ENCODE results near the gene TAB2. TPM values are rescaled to one million over a fixed set of nuclear protein-coding genes. Genes with fewer than 3 reads are reported as not detected.
"Not testable (repeated sequence)": the region's sequence is repeated elsewhere in the genome, so short reads cannot be mapped to it uniquely, and the experiment has no call there.

Gene TAB2
- total RNA-seq, 1 donor from 2014 or later = 60.9 TPM

DNA sequence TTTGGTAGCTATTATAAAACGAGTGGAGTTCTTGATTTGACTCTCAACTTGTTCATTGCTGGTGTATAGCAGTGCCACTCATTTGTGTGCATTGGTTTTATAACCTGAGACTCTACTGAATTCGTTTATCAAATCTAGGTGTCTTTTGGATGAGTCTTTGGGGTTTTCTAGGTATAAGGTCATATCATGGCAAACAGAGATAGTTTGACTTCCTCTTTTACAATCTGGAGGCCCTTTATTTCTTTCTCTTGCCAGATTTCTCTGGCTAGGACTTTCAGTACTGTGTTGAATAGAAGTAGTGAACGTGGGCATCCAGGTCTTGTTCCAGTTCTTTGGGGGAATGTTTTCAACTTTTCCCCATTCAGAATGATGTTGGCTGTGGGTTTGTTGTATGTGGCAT, 121.3 kb downstream of the TAB2 start:
- no peak for ATAC-seq
- no peak overlapping the region for H3K27ac ChIP-seq
- no peaks in the 10 kb centered on the region for H3K36me3 ChIP-seq
- no peaks in the 10 kb centered on the region for H3K4me1 ChIP-seq
- H3K4me3 ChIP-seq = no peak overlapping the region
- DNase-seq = no peak
- H3K9me3 ChIP-seq = no peaks in the 10 kb centered on the region
- intact Hi-C loops (cut with DNase I) = no loop called here
- TF ChIP-seq, protein P1, sequence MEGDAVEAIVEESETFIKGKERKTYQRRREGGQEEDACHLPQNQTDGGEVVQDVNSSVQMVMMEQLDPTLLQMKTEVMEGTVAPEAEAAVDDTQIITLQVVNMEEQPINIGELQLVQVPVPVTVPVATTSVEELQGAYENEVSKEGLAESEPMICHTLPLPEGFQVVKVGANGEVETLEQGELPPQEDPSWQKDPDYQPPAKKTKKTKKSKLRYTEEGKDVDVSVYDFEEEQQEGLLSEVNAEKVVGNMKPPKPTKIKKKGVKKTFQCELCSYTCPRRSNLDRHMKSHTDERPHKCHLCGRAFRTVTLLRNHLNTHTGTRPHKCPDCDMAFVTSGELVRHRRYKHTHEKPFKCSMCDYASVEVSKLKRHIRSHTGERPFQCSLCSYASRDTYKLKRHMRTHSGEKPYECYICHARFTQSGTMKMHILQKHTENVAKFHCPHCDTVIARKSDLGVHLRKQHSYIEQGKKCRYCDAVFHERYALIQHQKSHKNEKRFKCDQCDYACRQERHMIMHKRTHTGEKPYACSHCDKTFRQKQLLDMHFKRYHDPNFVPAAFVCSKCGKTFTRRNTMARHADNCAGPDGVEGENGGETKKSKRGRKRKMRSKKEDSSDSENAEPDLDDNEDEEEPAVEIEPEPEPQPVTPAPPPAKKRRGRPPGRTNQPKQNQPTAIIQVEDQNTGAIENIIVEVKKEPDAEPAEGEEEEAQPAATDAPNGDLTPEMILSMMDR (IDR thresholded peaks at IDR 0.05) = no peak
- no peaks in the 10 kb centered on the region for H3K27me3 ChIP-seq (ENCODE audit: low read depth)

DNA sequence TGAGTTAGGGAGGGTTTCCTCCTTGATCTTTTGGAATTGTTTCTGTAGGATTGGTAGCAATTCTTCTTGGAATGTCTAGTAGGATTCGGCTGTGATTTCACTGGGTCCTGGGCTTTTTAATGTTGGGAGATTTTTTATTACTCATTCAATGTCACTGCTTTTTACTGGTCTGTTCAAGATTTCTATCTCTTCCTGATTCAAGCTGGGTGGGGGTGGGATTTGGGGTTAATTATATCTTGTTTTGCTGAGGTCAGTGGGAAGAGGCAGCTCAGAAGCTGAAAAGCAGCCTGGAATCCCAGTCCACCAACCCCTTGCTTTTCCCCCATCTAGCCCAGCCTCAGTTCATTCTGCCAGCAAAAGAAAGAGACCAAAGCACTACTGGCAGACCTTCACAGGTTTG, 122.1 kb downstream of the TAB2 start:
- H3K27ac ChIP-seq = no peak overlapping the region
- intact Hi-C loops (cut with DNase I) = no loop called here
- no peak overlapping the region for H3K4me3 ChIP-seq
- DNase-seq = no peak
- H3K36me3 ChIP-seq = no peaks in the 10 kb centered on the region
- ATAC-seq = no peak
- no peaks in the 10 kb centered on the region for H3K27me3 ChIP-seq (ENCODE audit: low read depth)
- H3K9me3 ChIP-seq = no peaks in the 10 kb centered on the region
- TF ChIP-seq, protein P1 (IDR thresholded peaks at IDR 0.05) = no peak
- no peaks in the 10 kb centered on the region for H3K4me1 ChIP-seq

DNA sequence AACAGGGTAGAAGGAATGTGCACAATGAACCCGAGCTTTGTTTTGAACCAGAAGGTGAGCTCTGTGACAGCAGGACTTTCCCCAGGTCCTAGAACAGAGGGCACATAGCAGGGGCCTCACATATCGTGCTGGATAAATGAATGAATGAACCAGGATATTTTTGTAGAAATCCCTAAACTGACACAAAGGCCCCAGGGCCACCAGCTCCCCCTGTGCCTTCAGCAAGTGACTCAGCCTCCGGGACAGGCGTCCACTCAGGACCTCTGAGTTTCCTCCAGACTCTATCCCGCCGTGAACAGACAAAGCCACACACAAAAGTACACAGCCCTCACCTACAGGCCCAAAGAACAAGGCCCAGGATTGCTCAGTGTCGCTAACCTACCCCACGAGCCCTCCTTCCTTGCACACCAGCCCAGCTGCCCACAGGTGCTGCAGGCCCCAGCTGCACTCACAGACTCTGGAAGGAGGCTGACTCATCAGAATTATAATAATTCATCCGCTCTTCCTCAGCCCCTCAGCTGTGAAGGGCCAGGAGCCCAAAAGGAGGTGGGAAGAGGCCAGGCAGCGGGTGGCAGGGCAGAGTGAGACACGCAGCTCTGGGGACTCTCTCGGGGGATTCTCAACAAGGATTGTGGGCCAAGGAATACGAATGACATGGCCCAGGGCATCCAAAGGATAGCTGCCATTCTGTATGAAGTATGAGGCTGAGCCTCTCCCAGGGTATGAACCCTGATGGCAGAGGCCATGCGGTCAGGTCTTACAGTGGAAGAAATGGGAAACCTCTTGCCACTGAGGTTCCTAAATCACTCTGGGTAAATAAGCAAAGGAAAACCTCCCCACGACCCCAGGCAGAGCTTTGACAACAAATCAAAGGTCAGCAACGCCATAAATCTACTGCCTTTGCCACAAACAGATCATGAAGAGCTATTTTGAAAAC, 123.5 kb downstream of the TAB2 start:
- H3K4me3 ChIP-seq = no peak overlapping the region
- no peaks in the 10 kb centered on the region for H3K9me3 ChIP-seq
- no peak for DNase-seq
- no peak for ATAC-seq
- no peak overlapping the region for H3K27ac ChIP-seq
- TF ChIP-seq, protein P1 (IDR thresholded peaks at IDR 0.05) = no peak
- H3K36me3 ChIP-seq = no peaks in the 10 kb centered on the region
- H3K27me3 ChIP-seq (ENCODE audit: low read depth) = no peaks in the 10 kb centered on the region
- no peaks in the 10 kb centered on the region for H3K4me1 ChIP-seq
- intact Hi-C loops (cut with DNase I) = no loop called here

DNA sequence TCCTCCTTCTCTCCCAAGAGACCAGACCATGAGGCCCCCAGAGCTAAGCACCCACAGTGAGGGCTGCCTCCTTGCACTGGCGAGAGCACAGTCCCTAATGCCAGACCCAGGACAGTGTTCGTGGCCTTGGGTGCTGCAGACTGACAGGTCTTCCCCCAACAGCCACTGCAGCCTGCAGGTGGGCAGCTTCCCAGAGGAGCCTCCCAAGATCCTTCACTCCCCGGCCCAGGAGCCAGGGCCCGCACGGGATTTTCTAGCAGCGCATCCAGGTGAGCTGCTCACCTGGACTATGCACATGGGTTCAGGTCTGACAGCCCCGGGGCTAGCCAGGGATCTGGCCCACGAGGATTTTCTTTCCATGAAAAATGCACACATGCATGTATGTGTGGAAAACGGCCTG, 124.2 kb downstream of the TAB2 start:
- intact Hi-C loops (cut with DNase I) = no loop called here
- Histone ChIP-seq H3K4me3 (no peak overlapping the region), H3K36me3 (no peaks in the 10 kb centered on the region), H3K9me3 (no peaks in the 10 kb centered on the region), H3K27ac (no peak overlapping the region), H3K27me3 (ENCODE audit: low read depth) (no peaks in the 10 kb centered on the region), H3K4me1 (no peaks in the 10 kb centered on the region)
- ATAC-seq = no peak
- TF ChIP-seq, protein P1 (IDR thresholded peaks at IDR 0.05) = no peak
- DNase-seq = no peak

DNA sequence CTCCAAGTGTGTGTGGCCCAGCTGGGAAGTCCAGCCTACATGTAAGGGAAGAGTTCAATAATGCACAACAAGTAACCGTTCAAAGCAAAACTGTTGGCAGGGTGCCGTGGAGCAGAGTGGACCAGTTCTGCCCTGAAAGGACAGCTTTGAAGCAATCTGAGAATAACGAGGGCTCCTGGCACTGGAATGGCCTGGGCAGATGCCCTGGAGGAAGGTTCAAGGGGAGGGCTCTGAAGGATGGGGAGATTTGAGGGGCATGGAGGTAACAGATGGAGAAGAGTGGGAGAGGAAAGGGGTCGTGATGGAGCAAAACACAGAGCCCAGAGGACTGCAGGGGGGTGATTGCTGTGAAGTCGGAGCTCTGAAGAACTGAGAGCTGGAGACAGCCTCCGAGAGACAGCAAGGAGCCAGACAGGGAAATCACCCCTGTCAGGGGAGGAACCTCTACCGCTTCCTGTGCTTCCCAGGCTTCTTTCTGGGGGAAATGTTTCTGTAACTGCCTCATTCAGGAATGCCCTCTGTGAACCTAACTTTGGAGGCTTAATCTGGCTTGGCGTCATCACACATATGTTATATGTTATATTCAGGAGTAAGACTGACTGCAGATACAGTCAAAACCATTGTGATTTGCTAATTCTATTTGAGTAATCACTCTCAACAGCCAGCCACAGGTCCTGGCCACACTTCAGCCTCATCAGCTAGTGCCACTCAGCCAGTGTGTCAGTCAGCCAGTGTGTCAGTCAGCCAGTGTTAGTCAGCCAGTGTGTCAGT, 126.1 kb downstream of the TAB2 start:
- intact Hi-C loops (cut with DNase I) = no loop called here
- Histone ChIP-seq H3K4me3 (no peak overlapping the region), H3K9me3 (no peaks in the 10 kb centered on the region), H3K27me3 (ENCODE audit: low read depth) (no peaks in the 10 kb centered on the region), H3K4me1 (no peaks in the 10 kb centered on the region), H3K36me3 (no peaks in the 10 kb centered on the region), H3K27ac (no peak overlapping the region)
- TF ChIP-seq, protein P1 (IDR thresholded peaks at IDR 0.05) = no peak
- ATAC-seq (no peak), DNase-seq (no peak)

DNA sequence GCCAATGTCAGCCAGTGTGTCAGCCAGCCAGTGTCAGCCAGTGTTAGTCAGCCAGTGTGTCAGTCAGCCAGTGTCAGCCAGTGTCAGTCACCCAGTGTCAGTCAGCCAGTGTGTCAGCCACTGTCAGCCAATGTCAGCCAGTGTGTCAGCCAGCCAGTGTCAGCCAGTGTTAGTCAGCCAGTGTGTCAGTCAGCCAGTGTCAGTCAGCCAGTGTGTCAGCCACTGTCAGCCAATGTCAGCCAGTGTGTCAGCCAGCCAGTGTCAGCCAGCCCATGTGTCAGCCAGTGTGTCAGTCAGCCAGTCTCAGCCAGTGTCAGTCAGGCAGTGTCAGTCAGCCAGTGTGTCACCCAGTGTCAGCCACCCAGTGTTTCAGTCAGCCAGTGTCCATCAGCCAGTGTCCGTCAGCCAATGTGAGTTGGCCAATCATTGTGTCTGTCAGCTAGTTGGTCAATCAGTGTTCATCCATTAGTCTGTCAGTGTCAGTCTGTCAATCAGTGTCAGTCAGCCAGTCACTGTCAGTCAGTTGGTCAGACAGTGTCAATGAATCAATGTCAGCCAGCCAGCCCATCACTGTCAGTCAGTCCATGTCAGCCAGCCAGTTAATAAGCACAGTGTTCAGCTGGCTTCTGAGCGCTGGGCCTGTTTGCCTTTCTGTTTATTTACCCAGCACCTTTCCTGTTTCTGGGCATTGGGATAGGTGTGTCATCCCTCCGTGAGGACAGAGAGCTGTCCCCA, 127.0 kb downstream of the TAB2 start:
- intact Hi-C loops (cut with DNase I); H3K27ac ChIP-seq; H3K4me1 ChIP-seq; ATAC-seq; H3K36me3 ChIP-seq; DNase-seq; H3K9me3 ChIP-seq; H3K4me3 ChIP-seq; H3K27me3 ChIP-seq (ENCODE audit: low read depth): not testable (repeated sequence)
